ENCODE results near the gene DAG1. TPM values are rescaled to one million over a fixed set of nuclear protein-coding genes. Genes with fewer than 3 reads are reported as not detected.

DAG1 gene
- total RNA-seq, 1 experiment from 2014 or later, result 90.8 TPM

- no peak for DNase-seq (ENCODE audit: low read depth)
Observed at GRCh38 chr3:49512781-49513355, 42.8 kb downstream of the DAG1 start.

- DNase-seq (ENCODE audit: low read depth), result no peak
Observed at GRCh38 chr3:49513494-49514124, 43.5 kb downstream of the DAG1 start.

GRCh38 chr3:49518016-49518415, 47.9 kb downstream of the DAG1 start:
- no peak for DNase-seq (ENCODE audit: low read depth)

GRCh38 chr3:49518441-49518840, 48.4 kb downstream of the DAG1 start:
- DNase-seq (ENCODE audit: low read depth), result no peak

GRCh38 chr3:49519296-49519695, 49.2 kb downstream of the DAG1 start:
- peak; percentile 7 for DNase-seq (ENCODE audit: low read depth)

GRCh38 chr3:49519916-49520385, 49.9 kb downstream of the DAG1 start:
- no peak for DNase-seq (ENCODE audit: low read depth)

GRCh38 chr3:49523756-49524747, 54.0 kb downstream of the DAG1 start:
- no peak for DNase-seq (ENCODE audit: low read depth)

- DNase-seq (ENCODE audit: low read depth), result no peak
Observed at GRCh38 chr3:49529567-49529966, 59.5 kb downstream of the DAG1 start.

GRCh38 chr3:49530231-49530630, 60.2 kb downstream of the DAG1 start:
- no peak for DNase-seq (ENCODE audit: low read depth)

GRCh38 chr3:49530701-49531100, 60.6 kb downstream of the DAG1 start:
- DNase-seq (ENCODE audit: low read depth), result no peak

GRCh38 chr3:49531218-49531617, 61.2 kb downstream of the DAG1 start:
- DNase-seq (ENCODE audit: low read depth), result no peak

GRCh38 chr3:49531715-49532114, 61.6 kb downstream of the DAG1 start:
- DNase-seq (ENCODE audit: low read depth), result no peak

- no peak for DNase-seq (ENCODE audit: low read depth)
Observed at GRCh38 chr3:49533031-49533430, 63.0 kb downstream of the DAG1 start.

GRCh38 chr3:49533786-49534519, 63.9 kb downstream of the DAG1 start:
- no peak for DNase-seq (ENCODE audit: low read depth)

- peak; percentile 64 for DNase-seq (ENCODE audit: low read depth)
Observed at GRCh38 chr3:49534581-49535441, 64.7 kb downstream of the DAG1 start.

GRCh38 chr3:49535971-49536874, 66.2 kb downstream of the DAG1 start:
- peak; percentile 86 for DNase-seq (ENCODE audit: low read depth)

GRCh38 chr3:49536875-49537533, 66.9 kb downstream of the DAG1 start:
- no peak for DNase-seq (ENCODE audit: low read depth)

- DNase-seq (ENCODE audit: low read depth), result peak; percentile 92
Observed at GRCh38 chr3:49539659-49540560, 69.8 kb downstream of the DAG1 start.
